ENCODE measurements around the gene SCIMP. TPM values are rescaled to one million over a fixed set of nuclear protein-coding genes. Genes with fewer than 3 reads are reported as not detected.

The SCIMP gene
- total RNA-seq, 1 donor from 2014 or later = not detected

DNA sequence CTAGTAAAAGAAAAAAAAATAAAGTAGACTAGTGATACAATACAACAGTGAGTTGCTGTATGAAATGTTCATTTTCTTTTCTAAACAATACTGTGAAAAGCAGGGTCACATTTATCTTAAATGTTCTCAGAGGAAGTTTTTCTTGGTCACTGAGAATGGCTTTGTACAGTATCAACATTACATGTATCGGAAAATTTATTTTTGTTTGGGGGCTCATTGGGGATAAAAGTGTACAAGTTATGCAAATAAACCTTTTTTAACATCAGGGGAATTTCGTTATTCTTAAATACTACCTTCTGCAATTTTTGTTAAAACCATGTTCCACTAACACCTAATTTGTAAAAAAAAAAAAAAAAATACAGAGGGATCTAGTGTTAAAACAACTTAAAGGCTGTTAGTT lies 34.3 kb downstream of the SCIMP start:
- TF ChIP-seq CTCF (IDR thresholded peaks at IDR 0.05; ENCODE audit: unreplicated experiment) = no peak
- H3K27ac Mint-ChIP-seq (ENCODE audit: unreplicated experiment) = no peak overlapping the region
- H3K4me1 Mint-ChIP-seq (ENCODE audit: unreplicated experiment) = peaks cover 3% of the 10 kb centered on the region
- no peak for DNase-seq (ENCODE audit: low spot score)
- peaks cover 7% of the 10 kb centered on the region for H3K36me3 Mint-ChIP-seq (ENCODE audit: low read depth, unreplicated experiment)
- H3K4me3 Mint-ChIP-seq (ENCODE audit: unreplicated experiment) = no peak overlapping the region
- no peaks in the 10 kb centered on the region for H3K9me3 Mint-ChIP-seq (ENCODE audit: unreplicated experiment)
- H3K27me3 Mint-ChIP-seq (ENCODE audit: unreplicated experiment) = no peaks in the 10 kb centered on the region

DNA sequence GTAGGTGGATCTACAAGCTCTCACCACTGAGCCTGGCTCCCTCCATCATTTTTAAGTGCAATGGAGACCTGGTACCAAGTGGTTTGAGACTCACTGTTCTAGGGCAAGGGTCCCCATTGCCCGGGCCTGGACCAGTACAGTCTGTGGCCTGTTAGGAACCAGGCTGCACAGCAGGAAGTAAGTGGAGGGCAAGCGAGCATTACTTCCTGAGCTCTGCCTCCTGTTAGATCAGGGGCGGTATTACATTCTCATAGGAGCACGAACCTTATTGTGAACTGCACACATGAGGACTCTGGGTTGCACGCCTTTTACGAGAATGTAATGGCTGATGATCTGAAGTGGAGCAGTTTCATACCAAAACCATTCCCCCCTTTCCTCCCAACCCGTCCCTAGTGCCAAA lies 36.2 kb downstream of the SCIMP start:
- Mint-ChIP-seq H3K4me3 (ENCODE audit: unreplicated experiment) (no peak overlapping the region), H3K27me3 (ENCODE audit: unreplicated experiment) (no peaks in the 10 kb centered on the region), H3K36me3 (ENCODE audit: low read depth, unreplicated experiment) (no peaks in the 10 kb centered on the region), H3K4me1 (ENCODE audit: unreplicated experiment) (peaks cover 3% of the 10 kb centered on the region), H3K9me3 (ENCODE audit: unreplicated experiment) (no peaks in the 10 kb centered on the region), H3K27ac (ENCODE audit: unreplicated experiment) (no peak overlapping the region)
- DNase-seq (ENCODE audit: low spot score) = no peak
- TF ChIP-seq CTCF (IDR thresholded peaks at IDR 0.05; ENCODE audit: unreplicated experiment) = no peak

GRCh38 chr17:5194346-5194745 lies 40.3 kb downstream of the SCIMP start:
- Mint-ChIP-seq H3K27ac (ENCODE audit: unreplicated experiment) (no peak overlapping the region), H3K4me1 (ENCODE audit: unreplicated experiment) (peaks cover 16% of the 10 kb centered on the region), H3K4me3 (ENCODE audit: unreplicated experiment) (no peak overlapping the region), H3K36me3 (ENCODE audit: low read depth, unreplicated experiment) (peaks cover 26% of the 10 kb centered on the region), H3K27me3 (ENCODE audit: unreplicated experiment) (peaks cover 3% of the 10 kb centered on the region), H3K9me3 (ENCODE audit: unreplicated experiment) (peaks cover 18% of the 10 kb centered on the region)
- DNase-seq (ENCODE audit: low spot score) = no peak
- no peak for TF ChIP-seq CTCF (IDR thresholded peaks at IDR 0.05; ENCODE audit: unreplicated experiment)

GRCh38 chr17:5191541-5192417 lies 42.9 kb downstream of the SCIMP start, which contains the start of gene ZNF594:
Gene ZNF594 (minus strand): TSS chr17:5191868. CDS start chr17:5184256, 7,612 bp downstream.
- peak; percentile 59 for TF ChIP-seq CTCF (IDR thresholded peaks at IDR 0.05; ENCODE audit: unreplicated experiment)
- peak; percentile 94 for DNase-seq (ENCODE audit: low spot score)
- peak within 1 kb of the TSS; percentile 91 for H3K27ac Mint-ChIP-seq (ENCODE audit: unreplicated experiment)
- peaks cover 29% of the 10 kb centered on the region for H3K9me3 Mint-ChIP-seq (ENCODE audit: unreplicated experiment)
- H3K27me3 Mint-ChIP-seq (ENCODE audit: unreplicated experiment) = peaks cover 5% of the 10 kb centered on the region
- peak within 1 kb of the TSS; percentile 91 for H3K4me3 Mint-ChIP-seq (ENCODE audit: unreplicated experiment)
- H3K4me1 Mint-ChIP-seq (ENCODE audit: unreplicated experiment) = peaks cover 13% of the 10 kb centered on the region
- H3K36me3 Mint-ChIP-seq (ENCODE audit: low read depth, unreplicated experiment) = peaks cover 42% of the 10 kb centered on the region

DNA sequence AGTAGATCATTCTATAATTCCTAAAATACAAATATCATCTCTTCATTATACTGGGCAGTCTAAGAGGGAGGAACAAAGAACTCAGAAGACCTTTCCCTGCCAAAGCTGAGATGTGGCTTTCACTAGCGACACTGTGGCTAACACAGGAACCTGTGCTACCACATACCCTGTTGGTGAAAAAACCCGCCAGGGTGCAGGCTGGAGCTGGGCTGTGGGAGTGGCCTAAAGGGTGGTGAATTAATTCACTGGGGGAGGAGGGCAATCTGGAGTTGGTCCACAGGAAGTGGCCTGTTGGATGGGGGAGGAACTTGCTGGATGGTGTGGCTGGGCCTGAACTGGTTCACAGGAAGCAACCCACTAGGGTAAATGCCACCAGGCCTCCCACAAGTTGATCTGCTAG lies 50.4 kb downstream of the SCIMP start:
- no peak for DNase-seq (ENCODE audit: low spot score)
- H3K9me3 Mint-ChIP-seq (ENCODE audit: unreplicated experiment) = peaks cover 67% of the 10 kb centered on the region
- TF ChIP-seq CTCF (IDR thresholded peaks at IDR 0.05; ENCODE audit: unreplicated experiment) = no peak
- H3K36me3 Mint-ChIP-seq (ENCODE audit: low read depth, unreplicated experiment) = peaks cover 76% of the 10 kb centered on the region
- H3K27ac Mint-ChIP-seq (ENCODE audit: unreplicated experiment) = no peak overlapping the region
- peak overlapping the region; percentile 78 for H3K4me3 Mint-ChIP-seq (ENCODE audit: unreplicated experiment)
- no peaks in the 10 kb centered on the region for H3K4me1 Mint-ChIP-seq (ENCODE audit: unreplicated experiment)
- peaks cover 17% of the 10 kb centered on the region for H3K27me3 Mint-ChIP-seq (ENCODE audit: unreplicated experiment)
